ENCODE results near the gene MIAT. TPM values are rescaled to one million over a fixed set of nuclear protein-coding genes. Genes with fewer than 3 reads are reported as not detected.

The MIAT gene
- polyA plus RNA-seq, 1 donor (not counting 4 experiments of a cell fraction or from before 2014, with no cell fraction given) = 0.04 TPM

- no peak overlapping the region for H2AFZ ChIP-seq (ENCODE audit: control insufficient read depth, low read length)
- no peak overlapping the region for H3K4me2 ChIP-seq (ENCODE audit: control insufficient read depth, extremely low read depth, insufficient read depth, low read depth, low read length)
- no peaks in the 10 kb centered on the region for H4K20me1 ChIP-seq (ENCODE audit: control insufficient read depth, extremely low read depth, insufficient read depth, low read length)
- no peaks in the 10 kb centered on the region for H3K9me3 ChIP-seq (ENCODE audit: control insufficient read depth, low read depth, low read length)
- H3K27ac ChIP-seq (ENCODE audit: control insufficient read depth, insufficient read depth, low read length) = no peak overlapping the region
- TF ChIP-seq EZH2 (IDR thresholded peaks at IDR 0.05; ENCODE audit: low read length) = no peak
- TF ChIP-seq CTCF (optimal IDR thresholded peaks at IDR 0.05 in 1 of 3, IDR thresholded peaks at IDR 0.05 in 1 of 3, conservative IDR thresholded peaks at IDR 0.05 in 1 of 3; ENCODE audit: extremely low read depth in 1 of 3, insufficient read depth in 2 of 3, low read length in 3 of 3) = no peak
- H3K4me1 ChIP-seq (ENCODE audit: control insufficient read depth, extremely low read depth, insufficient read depth, low read length) = no peaks in the 10 kb centered on the region
- FAIRE-seq (no peak), DNase-seq (ENCODE audit: low read depth, low spot score) (no peak)
- no peak overlapping the region for H3K4me3 ChIP-seq (ENCODE audit: control insufficient read depth in 2 of 3, extremely low read depth in 1 of 3, insufficient read depth in 2 of 3, low read depth in 1 of 3, low read length in 3 of 3)
- H3K79me2 ChIP-seq (ENCODE audit: control insufficient read depth, insufficient read depth, low read length) = no peaks in the 10 kb centered on the region
- dilution Hi-C loops (cut with MboI; ENCODE audit: extremely low pct_ligation_motif_present, low sequenced_read_pairs) = no loop called here
- no peaks in the 10 kb centered on the region for H3K27me3 ChIP-seq (ENCODE audit: control insufficient read depth, extremely low read depth, insufficient read depth, low read length)
- no peak overlapping the region for H3K9ac ChIP-seq (ENCODE audit: control insufficient read depth, extremely low read depth, insufficient read depth, low read length)
- peaks cover 2% of the 10 kb centered on the region for H3K9me1 ChIP-seq (ENCODE audit: control insufficient read depth, extremely low read depth, insufficient read depth, low read length)
- H3K36me3 ChIP-seq (ENCODE audit: control insufficient read depth in 2 of 2, extremely low read depth in 1 of 2, insufficient read depth in 2 of 2, low read length in 2 of 2) = peaks cover 0 to under 1% of the 10 kb centered on the region in 2 experiments
Observed at GRCh38 chr22:26689513-26690301, 32.3 kb downstream of the MIAT start.

- H3K27ac ChIP-seq (ENCODE audit: control insufficient read depth, insufficient read depth, low read length) = no peak overlapping the region
- TF ChIP-seq EZH2 (IDR thresholded peaks at IDR 0.05; ENCODE audit: low read length) (no peak), CTCF (optimal IDR thresholded peaks at IDR 0.05 in 1 of 3, IDR thresholded peaks at IDR 0.05 in 1 of 3, conservative IDR thresholded peaks at IDR 0.05 in 1 of 3; ENCODE audit: extremely low read depth in 1 of 3, insufficient read depth in 2 of 3, low read length in 3 of 3) (no peak)
- peaks cover 2% of the 10 kb centered on the region for H3K9me1 ChIP-seq (ENCODE audit: control insufficient read depth, extremely low read depth, insufficient read depth, low read length)
- H3K4me3 ChIP-seq (ENCODE audit: control insufficient read depth in 2 of 3, extremely low read depth in 1 of 3, insufficient read depth in 2 of 3, low read depth in 1 of 3, low read length in 3 of 3) = no peak overlapping the region
- FAIRE-seq = no peak
- no peaks in the 10 kb centered on the region for H3K4me1 ChIP-seq (ENCODE audit: control insufficient read depth, extremely low read depth, insufficient read depth, low read length)
- H3K9me3 ChIP-seq (ENCODE audit: control insufficient read depth, low read depth, low read length) = no peaks in the 10 kb centered on the region
- no peaks in the 10 kb centered on the region for H3K36me3 ChIP-seq (ENCODE audit: control insufficient read depth in 2 of 2, extremely low read depth in 1 of 2, insufficient read depth in 2 of 2, low read length in 2 of 2)
- H3K9ac ChIP-seq (ENCODE audit: control insufficient read depth, extremely low read depth, insufficient read depth, low read length) = no peak overlapping the region
- H3K79me2 ChIP-seq (ENCODE audit: control insufficient read depth, insufficient read depth, low read length) = no peaks in the 10 kb centered on the region
- H3K27me3 ChIP-seq (ENCODE audit: control insufficient read depth, extremely low read depth, insufficient read depth, low read length) = no peaks in the 10 kb centered on the region
- dilution Hi-C loops (cut with MboI; ENCODE audit: extremely low pct_ligation_motif_present, low sequenced_read_pairs) = no loop called here
- H2AFZ ChIP-seq (ENCODE audit: control insufficient read depth, low read length) = no peak overlapping the region
- no peak overlapping the region for H3K4me2 ChIP-seq (ENCODE audit: control insufficient read depth, extremely low read depth, insufficient read depth, low read depth, low read length)
- H4K20me1 ChIP-seq (ENCODE audit: control insufficient read depth, extremely low read depth, insufficient read depth, low read length) = no peaks in the 10 kb centered on the region
- no peak for DNase-seq (ENCODE audit: low read depth, low spot score)
Observed at GRCh38 chr22:26690654-26691376, 33.4 kb downstream of the MIAT start.
